Karpas-422 (cell line): ENCODE results near the gene CRYM. TPM values are rescaled to one million over a fixed set of nuclear protein-coding genes. Genes with fewer than 3 reads are reported as not detected.
"Not testable (repeated sequence)": the region's sequence is repeated elsewhere in the genome, so short reads cannot be mapped to it uniquely, and the experiment has no call there.

Experiments used
- DNase-seq: peaks from one replicate; pipeline ENCODE4 v3.0.0-alpha.2; 2015
- H2AFZ ChIP-seq: fragments of 200-600 bp; sonication (generic); 2 replicates; pipeline ENCODE4 v1.6.1; 2014; ENCODE audit warnings: antibody characterized with exemption, low read length, mixed read lengths
- H3K27ac ChIP-seq: fragments of 200-600 bp; sonication (generic); 2 replicates; pipeline ENCODE4 v1.5.1; 2014; ENCODE audit warnings: mild to moderate bottlenecking, low read length, moderate library complexity
- H3K27me3 ChIP-seq: fragments of 200-600 bp; sonication (generic); 2 replicates; pipeline ENCODE4 v1.6.1; 2014; ENCODE audit warnings: low read length, mixed read lengths
- H3K36me3 ChIP-seq: fragments of 200-600 bp; sonication (generic); 2 replicates; pipeline ENCODE4 v1.6.1; 2014; ENCODE audit warnings: low read length, mixed read lengths; ENCODE audit not compliant: insufficient read depth
- H3K4me1 ChIP-seq: fragments of 200-600 bp; sonication (generic); 2 replicates; pipeline ENCODE4 v1.6.1; 2014; ENCODE audit warnings: mild to moderate bottlenecking, low read length, mixed read lengths
- H3K4me2 ChIP-seq: fragments of 200-600 bp; sonication (generic); 2 replicates; pipeline ENCODE4 v1.6.1; 2014; ENCODE audit warnings: low read length, low read depth, mild to moderate bottlenecking; ENCODE audit not compliant: poor library complexity, severe bottlenecking
- H3K4me3 ChIP-seq: fragments of 200-600 bp; sonication (generic); 2 replicates; pipeline ENCODE4 v1.5.1; 2014; ENCODE audit warnings: mild to moderate bottlenecking, antibody characterized with exemption, low read length, mixed read lengths
- H3K79me2 ChIP-seq: fragments of 200-600 bp; sonication (generic); 2 replicates; pipeline ENCODE4 v1.6.1; 2014; ENCODE audit warnings: mild to moderate bottlenecking, low read length, mixed read lengths
- H3K9ac ChIP-seq: fragments of 200-600 bp; sonication (generic); 2 replicates; pipeline ENCODE4 v1.6.0; 2014; ENCODE audit warnings: low read length
- H3K9me2 ChIP-seq: fragments of 200-600 bp; sonication (generic), shearing (Covaris generic); replicated peaks from 2 replicates; pipeline ENCODE4 v1.6.0; 2014; ENCODE audit warnings: mild to moderate bottlenecking, low read length, moderate library complexity; ENCODE audit not compliant: insufficient read depth
- H3K9me3 ChIP-seq: fragments of 300-700, 200-600 bp; sonication (generic); 2 replicates; pipeline ENCODE4 v1.6.1; 2014; ENCODE audit warnings: low read length, mixed read lengths
- H4K20me1 ChIP-seq: fragments of 200-600 bp; sonication (generic); 2 replicates; pipeline ENCODE4 v1.6.1; 2014; ENCODE audit warnings: mild to moderate bottlenecking, antibody characterized with exemption, low read length, low read depth; ENCODE audit not compliant: insufficient read depth
- total RNA-seq: library from RNA; depleted of rRNA; stranded (reverse); fragments of >200 nt; shearing (Covaris generic); gene quantifications from 2 replicates; pipeline ENCODE4 v1.2.3, GENCODE V29; 2014; ENCODE audit warnings: low replicate concordance

The CRYM gene
- total RNA-seq, 1 experiment from 2014 or later, result 6.8 TPM

- not testable (repeated sequence) for H3K9me2 ChIP-seq, H3K27me3 ChIP-seq, H2AFZ ChIP-seq, H4K20me1 ChIP-seq, H3K4me3 ChIP-seq, H3K36me3 ChIP-seq, H3K4me1 ChIP-seq, DNase-seq, H3K9ac ChIP-seq, H3K4me2 ChIP-seq, H3K79me2 ChIP-seq, H3K27ac ChIP-seq, H3K9me3 ChIP-seq
These were observed 29.9 kb downstream of the CRYM start for GRCh38 chr16:21248179-21248578.

- Histone ChIP-seq H3K27ac (no peak overlapping the region), H3K9me2 (no peaks in the 10 kb centered on the region), H3K27me3 (no peaks in the 10 kb centered on the region), H3K79me2 (no peaks in the 10 kb centered on the region), H3K4me3 (no peak overlapping the region), H3K9ac (no peak overlapping the region), H2AFZ (no peak overlapping the region), H3K4me1 (no peaks in the 10 kb centered on the region), H3K4me2 (no peak overlapping the region), H3K9me3 (no peaks in the 10 kb centered on the region), H4K20me1 (no peaks in the 10 kb centered on the region), H3K36me3 (no peaks in the 10 kb centered on the region)
- no peak for DNase-seq
These were observed 33.4 kb downstream of the CRYM start for GRCh38 chr16:21244518-21245215.

- no peak for DNase-seq
- no peaks in the 10 kb centered on the region for H3K9me3 ChIP-seq
- H3K4me1 ChIP-seq, result no peaks in the 10 kb centered on the region
- no peaks in the 10 kb centered on the region for H3K9me2 ChIP-seq
- H3K27me3 ChIP-seq, result no peaks in the 10 kb centered on the region
- H2AFZ ChIP-seq, result no peak overlapping the region
- no peak overlapping the region for H3K4me3 ChIP-seq
- H3K79me2 ChIP-seq, result no peaks in the 10 kb centered on the region
- no peak overlapping the region for H3K4me2 ChIP-seq
- H3K36me3 ChIP-seq, result no peaks in the 10 kb centered on the region
- no peaks in the 10 kb centered on the region for H4K20me1 ChIP-seq
- H3K9ac ChIP-seq, result no peak overlapping the region
- no peak overlapping the region for H3K27ac ChIP-seq
These were observed 35.3 kb downstream of the CRYM start for GRCh38 chr16:21242756-21243155.

- no peaks in the 10 kb centered on the region for H3K79me2 ChIP-seq
- H3K27me3 ChIP-seq, result no peaks in the 10 kb centered on the region
- no peaks in the 10 kb centered on the region for H4K20me1 ChIP-seq
- H2AFZ ChIP-seq, result no peak overlapping the region
- H3K9me2 ChIP-seq, result no peaks in the 10 kb centered on the region
- DNase-seq, result no peak
- H3K36me3 ChIP-seq, result no peaks in the 10 kb centered on the region
- no peaks in the 10 kb centered on the region for H3K4me1 ChIP-seq
- H3K27ac ChIP-seq, result no peak overlapping the region
- H3K9me3 ChIP-seq, result no peaks in the 10 kb centered on the region
- no peak overlapping the region for H3K9ac ChIP-seq
- H3K4me3 ChIP-seq, result no peak overlapping the region
- no peak overlapping the region for H3K4me2 ChIP-seq
These were observed 38.4 kb downstream of the CRYM start for GRCh38 chr16:21239646-21240045.

- no peak overlapping the region for H2AFZ ChIP-seq
- H3K9me2 ChIP-seq, result no peaks in the 10 kb centered on the region
- no peaks in the 10 kb centered on the region for H3K9me3 ChIP-seq
- no peak for DNase-seq
- H3K36me3 ChIP-seq, result no peaks in the 10 kb centered on the region
- H3K4me3 ChIP-seq, result no peak overlapping the region
- no peak overlapping the region for H3K27ac ChIP-seq
- H3K4me2 ChIP-seq, result no peak overlapping the region
- H4K20me1 ChIP-seq, result no peaks in the 10 kb centered on the region
- no peaks in the 10 kb centered on the region for H3K4me1 ChIP-seq
- no peaks in the 10 kb centered on the region for H3K27me3 ChIP-seq
- H3K9ac ChIP-seq, result no peak overlapping the region
- H3K79me2 ChIP-seq, result no peaks in the 10 kb centered on the region
These were observed 41.3 kb downstream of the CRYM start for GRCh38 chr16:21236831-21237230.

- no peaks in the 10 kb centered on the region for H3K4me1 ChIP-seq
- no peak overlapping the region for H3K27ac ChIP-seq
- H3K4me2 ChIP-seq, result no peak overlapping the region
- no peak for DNase-seq
- no peak overlapping the region for H3K4me3 ChIP-seq
- H3K9me2 ChIP-seq, result no peaks in the 10 kb centered on the region
- no peaks in the 10 kb centered on the region for H3K9me3 ChIP-seq
- H3K79me2 ChIP-seq, result no peaks in the 10 kb centered on the region
- no peaks in the 10 kb centered on the region for H4K20me1 ChIP-seq
- no peaks in the 10 kb centered on the region for H3K27me3 ChIP-seq
- H2AFZ ChIP-seq, result no peak overlapping the region
- no peak overlapping the region for H3K9ac ChIP-seq
- no peaks in the 10 kb centered on the region for H3K36me3 ChIP-seq
These were observed 42.9 kb downstream of the CRYM start for GRCh38 chr16:21235199-21235585.

- no peak within 1 kb of the TSS for H3K4me2 ChIP-seq
These were observed 44.5 kb downstream of the CRYM start, which contains the start of gene ANKS4B for GRCh38 chr16:21233521-21234150. ANKS4B (plus strand) TSS chr16:21233699; CDS start chr16:21233738, 39 bp downstream.

GRCh38 chr16:21233045-21233520 lies 45.0 kb downstream of the CRYM start:
- H3K9me2 ChIP-seq, result no peaks in the 10 kb centered on the region
- H3K27me3 ChIP-seq, result no peaks in the 10 kb centered on the region
- no peak overlapping the region for H3K4me3 ChIP-seq
- H2AFZ ChIP-seq, result no peak overlapping the region
- no peaks in the 10 kb centered on the region for H3K9me3 ChIP-seq
- no peaks in the 10 kb centered on the region for H3K4me1 ChIP-seq
- H3K9ac ChIP-seq, result no peak overlapping the region
- H3K27ac ChIP-seq, result no peak overlapping the region
- H4K20me1 ChIP-seq, result no peaks in the 10 kb centered on the region
- DNase-seq, result no peak
- H3K79me2 ChIP-seq, result no peaks in the 10 kb centered on the region
- H3K4me2 ChIP-seq, result no peak overlapping the region
- no peaks in the 10 kb centered on the region for H3K36me3 ChIP-seq

More at GRCh38 chr16:21233521-21234150, 44.5 kb downstream of the CRYM start, which contains the start of gene ANKS4B:
- H3K27ac ChIP-seq, result no peak within 1 kb of the TSS
- no peak within 1 kb of the TSS for H3K4me3 ChIP-seq
- H3K9ac ChIP-seq, result no peak within 1 kb of the TSS
- H3K79me2 ChIP-seq, result no peaks in the 10 kb centered on the region
- no peaks in the 10 kb centered on the region for H3K4me1 ChIP-seq
- no peak within 1 kb of the TSS for H2AFZ ChIP-seq
- H3K9me2 ChIP-seq, result no peaks in the 10 kb centered on the region
- no peak for DNase-seq
- H3K27me3 ChIP-seq, result no peaks in the 10 kb centered on the region
- no peaks in the 10 kb centered on the region for H4K20me1 ChIP-seq
- H3K9me3 ChIP-seq, result no peaks in the 10 kb centered on the region
- no peaks in the 10 kb centered on the region for H3K36me3 ChIP-seq
